SK-N-SH (cell line): ENCODE results near the gene CLDN7. TPM values are rescaled to one million over a fixed set of nuclear protein-coding genes. Genes with fewer than 3 reads are reported as not detected.
A peak's percentile ranks its signal among the peaks of the same experiment; 100 is the strongest.

Experiments used
- CTCF ChIA-PET: fragments of 300-600, 350-600 bp; formaldehyde crosslinking; extraction: SDS; loops from one replicate; lab custom pipeline; 2021; lab: Yijun Ruan, JAX
- POLR2A ChIA-PET: fragments of 350-600 bp; sonication (Branson Sonifier 250); formaldehyde crosslinking; extraction: SDS; loops from one replicate; lab custom pipeline; 2020; ENCODE audit warnings: antibody characterized with exemption, inconsistent platforms; lab: Yijun Ruan, JAX
- DNase-seq: peaks from one replicate; pipeline ENCODE4 v3.0.0; 2012
- H2AFZ ChIP-seq: fragments of 200-600 bp; sonication (generic); 2 replicates; pipeline ENCODE4 v1.8.1; 2016; ENCODE audit warnings: antibody characterized with exemption, mild to moderate bottlenecking, low read depth
- H3F3A ChIP-seq: fragments of 200-600 bp; sonication (generic); replicated peaks from 2 replicates; pipeline ENCODE3; 2016; ENCODE audit warnings: antibody characterized with exemption, mild to moderate bottlenecking; ENCODE audit not compliant: insufficient read depth
- H3K27ac ChIP-seq, 2 experiments: fragments of 200-500 bp in 1 of 2; fragments of 200-600 bp in 1 of 2; sonication (Bioruptor generic) in 1 of 2; sonication (generic), shearing (Covaris generic) in 1 of 2; 2 replicates each; pipeline versions ENCODE4 v1.5.1 to v1.6.1; 2014 to 2016; ENCODE audit warnings: low read depth in 2 of 2, inconsistent platforms in 1 of 2, low read length in 1 of 2, mild to moderate bottlenecking in 1 of 2, mixed read lengths in 1 of 2
- H3K27me3 ChIP-seq: fragments of 200-600 bp; sonication (generic), shearing (Covaris generic); 2 replicates; pipeline ENCODE4 v1.6.1; 2016; ENCODE audit warnings: mixed run types; ENCODE audit not compliant: insufficient read depth
- H3K36me3 ChIP-seq, 2 experiments: fragments of 200-500 bp in 1 of 2; fragments of 200-600 bp in 1 of 2; sonication (Bioruptor generic) in 1 of 2; sonication (generic) in 1 of 2; replicated peaks in 1 of 2; 2 replicates each; pipeline versions ENCODE3 to v1.5.1; 2014 to 2016; ENCODE audit warnings: low read length in 1 of 2, mild to moderate bottlenecking in 1 of 2; ENCODE audit not compliant: insufficient read depth in 2 of 2, control insufficient read depth in 1 of 2
- H3K4me1 ChIP-seq, 2 experiments: fragments of 200-500 bp in 1 of 2; fragments of 200-600 bp in 1 of 2; sonication (Bioruptor generic) in 1 of 2; sonication (generic), shearing (Covaris generic) in 1 of 2; 2 replicates each; pipeline versions ENCODE4 v1.5.1 to v1.6.1; 2014 to 2016; ENCODE audit warnings: low read depth in 1 of 2, low read length in 1 of 2, mixed run types in 1 of 2; ENCODE audit not compliant: insufficient read depth in 2 of 2, control insufficient read depth in 1 of 2
- H3K4me2 ChIP-seq: fragments of 200-600 bp; sonication (generic), shearing (Covaris generic); 2 replicates; pipeline ENCODE4 v1.6.1; 2017; ENCODE audit warnings: mixed run types
- H3K4me3 ChIP-seq, 2 experiments: fragments of 200-500 bp in 1 of 2; fragments of 200-600 bp in 1 of 2; sonication (Bioruptor generic) in 1 of 2; sonication (generic), shearing (Covaris generic) in 1 of 2; 2 replicates each; pipeline versions ENCODE4 v1.5.1 to v1.8.1; 2014 to 2016; ENCODE audit warnings: low read depth in 2 of 2, inconsistent platforms in 1 of 2, low read length in 1 of 2, mild to moderate bottlenecking in 1 of 2, mixed read lengths in 1 of 2, moderate library complexity in 1 of 2
- H3K79me2 ChIP-seq: fragments of 200-600 bp; sonication (generic); 2 replicates; pipeline ENCODE4 v1.8.1; 2017; ENCODE audit warnings: mild to moderate bottlenecking; ENCODE audit not compliant: insufficient read depth
- H3K9ac ChIP-seq: fragments of 200-600 bp; sonication (generic); 2 replicates; pipeline ENCODE4 v1.6.1; 2017; ENCODE audit warnings: mixed run types
- H3K9me2 ChIP-seq: fragments of 200-600 bp; sonication (generic); 2 replicates; pipeline ENCODE4 v1.6.1; 2017; ENCODE audit warnings: mixed run types
- H3K9me3 ChIP-seq: fragments of 200-600 bp; sonication (generic); 2 replicates; pipeline ENCODE4 v1.6.1; 2017; ENCODE audit warnings: mixed run types, mild to moderate bottlenecking, moderate library complexity
- H4K20me1 ChIP-seq: fragments of 200-600 bp; sonication (generic); 2 replicates; pipeline ENCODE4 v1.6.1; 2017; ENCODE audit warnings: mild to moderate bottlenecking, mixed run types; ENCODE audit not compliant: insufficient read depth
- CHD2 ChIP-seq: fragments of 150-350 bp; IDR thresholded peaks from 2 replicates; pipeline ENCODE4 v1.6.1; 2018; ENCODE audit warnings: low read length; ENCODE audit not compliant: partially characterized antibody
- CTCF ChIP-seq: fragments of 200-600 bp; sonication (generic); IDR thresholded peaks from 2 replicates; pipeline ENCODE4 v1.6.1; 2017; ENCODE audit warnings: antibody characterized with exemption, mild to moderate bottlenecking, moderate library complexity
- ELF1 ChIP-seq: IDR thresholded peaks from 2 replicates; pipeline ENCODE4 v1.4.0; 2012
- FOSL2 ChIP-seq: IDR thresholded peaks from 2 replicates; pipeline ENCODE4 v1.4.0; 2012; ENCODE audit warnings: low read depth, mild to moderate bottlenecking, moderate library complexity, borderline replicate concordance
- GABPA ChIP-seq: IDR thresholded peaks from 2 replicates; pipeline ENCODE4 v1.4.0; 2012; ENCODE audit warnings: low read depth, mild to moderate bottlenecking
- GATA2 ChIP-seq: sonication (generic); formaldehyde crosslinking; IDR thresholded peaks from 2 replicates; pipeline ENCODE4 v1.5.0; 2020; ENCODE audit warnings: mild to moderate bottlenecking, missing genetic modification reagents
- MXI1 ChIP-seq: IDR thresholded peaks from 2 replicates; pipeline ENCODE4 v1.6.1; 2012; ENCODE audit warnings: mild to moderate bottlenecking, low read depth, low read length, improper control_type of control experiment
- NFIC ChIP-seq: IDR thresholded peaks from 2 replicates; pipeline ENCODE4 v1.4.0; 2012; ENCODE audit warnings: borderline replicate concordance
- RAD21 ChIP-seq: IDR thresholded peaks from 2 replicates; pipeline ENCODE4 v1.6.1; 2012; ENCODE audit warnings: mild to moderate bottlenecking, low read length
- RCOR1 ChIP-seq: fragments of 150-350 bp; IDR thresholded peaks from 2 replicates; pipeline ENCODE4 v1.6.1; 2017; ENCODE audit warnings: antibody characterized with exemption, low read length
- SIN3A ChIP-seq: IDR thresholded peaks from 2 replicates; pipeline ENCODE4 v1.6.1; 2012; ENCODE audit warnings: low read depth, mild to moderate bottlenecking, low read length, moderate library complexity, borderline replicate concordance
- SMC3 ChIP-seq: IDR thresholded peaks from 2 replicates; pipeline ENCODE4 v1.6.1; 2012; ENCODE audit warnings: low read depth, low read length, improper control_type of control experiment
- YY1 ChIP-seq: IDR thresholded peaks from 2 replicates; pipeline ENCODE4 v1.4.0; 2012; ENCODE audit warnings: low read depth, mild to moderate bottlenecking
- WGBS: methylation state at CpG from one replicate; pipeline ENCODE4 v1.1.6; 2017; ENCODE audit warnings: low lambda C conversion rate; 5-methylcytosine and 5-hydroxymethylcytosine counted together
- polyA plus RNA-seq, 3 experiments: library from polyadenylated mRNA; depleted of rRNA; stranded (reverse); fragments of >200 nt; gene quantifications; 2 replicates each; pipeline ENCODE4 v1.2.3, GENCODE V29; 2012
- TF ChIP-seq, protein P1 (sequence below): IDR thresholded peaks from 2 replicates; pipeline ENCODE4 v1.6.1; 2012; ENCODE audit warnings: mild to moderate bottlenecking, low read depth, low read length, moderate library complexity
- TF ChIP-seq, protein P2 (sequence below): IDR thresholded peaks from 2 replicates; pipeline ENCODE4 v1.4.0; 2012; ENCODE audit warnings: low read depth
- TF ChIP-seq, protein P3 (sequence below): fragments of 150-350 bp; IDR thresholded peaks from 2 replicates; pipeline ENCODE4 v1.6.1; 2017; ENCODE audit warnings: antibody characterized with exemption, low read length, low read depth, borderline replicate concordance

Gene CLDN7
- polyA plus RNA-seq, 1 of the 3 experiments (the other 2 are of a cell fraction): 5.0 TPM

DNA sequence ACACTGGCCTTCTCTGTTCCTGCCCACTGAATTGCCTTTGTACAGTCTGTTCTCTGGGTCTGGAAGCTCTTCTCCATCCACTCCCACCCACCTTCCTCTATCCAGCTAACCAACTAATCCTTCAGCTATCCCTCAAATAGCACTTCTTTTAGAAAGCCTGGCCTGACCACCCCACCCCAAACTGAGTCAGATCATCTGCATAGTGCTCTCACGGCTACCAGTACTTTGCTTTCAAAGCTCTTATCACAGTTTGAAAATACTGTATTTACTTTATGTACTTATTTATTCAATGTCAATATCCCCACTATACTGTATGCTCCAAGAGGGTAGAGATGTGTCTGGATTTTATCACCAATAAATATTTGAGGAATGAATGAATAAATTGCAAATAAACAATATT is 4.5 kb upstream of the CLDN7 start:
- TF ChIP-seq, protein P1, sequence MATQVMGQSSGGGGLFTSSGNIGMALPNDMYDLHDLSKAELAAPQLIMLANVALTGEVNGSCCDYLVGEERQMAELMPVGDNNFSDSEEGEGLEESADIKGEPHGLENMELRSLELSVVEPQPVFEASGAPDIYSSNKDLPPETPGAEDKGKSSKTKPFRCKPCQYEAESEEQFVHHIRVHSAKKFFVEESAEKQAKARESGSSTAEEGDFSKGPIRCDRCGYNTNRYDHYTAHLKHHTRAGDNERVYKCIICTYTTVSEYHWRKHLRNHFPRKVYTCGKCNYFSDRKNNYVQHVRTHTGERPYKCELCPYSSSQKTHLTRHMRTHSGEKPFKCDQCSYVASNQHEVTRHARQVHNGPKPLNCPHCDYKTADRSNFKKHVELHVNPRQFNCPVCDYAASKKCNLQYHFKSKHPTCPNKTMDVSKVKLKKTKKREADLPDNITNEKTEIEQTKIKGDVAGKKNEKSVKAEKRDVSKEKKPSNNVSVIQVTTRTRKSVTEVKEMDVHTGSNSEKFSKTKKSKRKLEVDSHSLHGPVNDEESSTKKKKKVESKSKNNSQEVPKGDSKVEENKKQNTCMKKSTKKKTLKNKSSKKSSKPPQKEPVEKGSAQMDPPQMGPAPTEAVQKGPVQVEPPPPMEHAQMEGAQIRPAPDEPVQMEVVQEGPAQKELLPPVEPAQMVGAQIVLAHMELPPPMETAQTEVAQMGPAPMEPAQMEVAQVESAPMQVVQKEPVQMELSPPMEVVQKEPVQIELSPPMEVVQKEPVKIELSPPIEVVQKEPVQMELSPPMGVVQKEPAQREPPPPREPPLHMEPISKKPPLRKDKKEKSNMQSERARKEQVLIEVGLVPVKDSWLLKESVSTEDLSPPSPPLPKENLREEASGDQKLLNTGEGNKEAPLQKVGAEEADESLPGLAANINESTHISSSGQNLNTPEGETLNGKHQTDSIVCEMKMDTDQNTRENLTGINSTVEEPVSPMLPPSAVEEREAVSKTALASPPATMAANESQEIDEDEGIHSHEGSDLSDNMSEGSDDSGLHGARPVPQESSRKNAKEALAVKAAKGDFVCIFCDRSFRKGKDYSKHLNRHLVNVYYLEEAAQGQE: no peak
- Histone ChIP-seq H3K79me2 (no peaks in the 10 kb centered on the region), H2AFZ (no peak overlapping the region), H3K4me3 (no peak overlapping the region), H3K4me1 (peaks cover 0 to 6% of the 10 kb centered on the region in 2 experiments; a peak in 2 of 4 replicates), H3K36me3 (no peaks in the 10 kb centered on the region), H3K9me2 (no peaks in the 10 kb centered on the region), H3K27me3 (no peaks in the 10 kb centered on the region), H3K9me3 (no peaks in the 10 kb centered on the region), H3K27ac (peak overlapping the region in 1 of 2 experiments; percentile 46; a peak in 1 of 4 replicates), H3F3A (peaks cover 21% of the 10 kb centered on the region), H3K9ac (no peak overlapping the region), H3K4me2 (no peak overlapping the region), H4K20me1 (no peaks in the 10 kb centered on the region)
- ChIA-PET CTCF (interaction anchor here (1.2 to 2.0 kb wide), 4 partner anchors 15 to 89 kb away, joined by 4 to 12 read pairs (median 5); partner anchors contain the start of gene SLC2A4), POLR2A (no interaction called here)
- WGBS: 62% methylated on average over 1 of the region's 1 CpG
- no peak for DNase-seq

- Histone ChIP-seq H3K27ac (no peak overlapping the region; a peak in 1 of 4 replicates), H3K4me3 (no peak overlapping the region), H3K79me2 (no peaks in the 10 kb centered on the region), H3K36me3 (peaks cover 0 to 12% of the 10 kb centered on the region in 2 experiments), H4K20me1 (no peaks in the 10 kb centered on the region), H3K4me2 (no peak overlapping the region), H3K9me3 (no peaks in the 10 kb centered on the region), H3K9me2 (no peaks in the 10 kb centered on the region), H2AFZ (peak overlapping the region; percentile 88; the same call in 1 of the 2 replicates), H3F3A (peaks cover 31% of the 10 kb centered on the region), H3K27me3 (no peaks in the 10 kb centered on the region), H3K9ac (no peak overlapping the region), H3K4me1 (peaks cover 0 to 6% of the 10 kb centered on the region in 2 experiments; a peak in 2 of 4 replicates)
- ChIA-PET POLR2A (interaction anchor here (0.6 kb wide), 1 partner anchor 199 kb away, joined by 4 read pairs; no protein-coding TSS in a partner anchor), CTCF (interaction anchor here (0.8 to 2.7 kb wide), 3 partner anchors 16 to 220 kb away, joined by 3 to 16 read pairs (median 3); partner anchors contain the start of gene SLC16A11)
- peak; percentile 7 for DNase-seq
- WGBS: 81% methylated on average over 4 of the region's 4 CpGs
- TF ChIP-seq GATA2 (no peak), ELF1 (no peak), CHD2 (no peak), SMC3 (no peak), MXI1 (no peak), NFIC (no peak), SIN3A (no peak), YY1 (no peak), CTCF (no peak), GABPA (no peak), FOSL2 (no peak), RAD21 (no peak), RCOR1 (no peak)
- TF ChIP-seq, protein P1: no peak
- TF ChIP-seq, protein P2, sequence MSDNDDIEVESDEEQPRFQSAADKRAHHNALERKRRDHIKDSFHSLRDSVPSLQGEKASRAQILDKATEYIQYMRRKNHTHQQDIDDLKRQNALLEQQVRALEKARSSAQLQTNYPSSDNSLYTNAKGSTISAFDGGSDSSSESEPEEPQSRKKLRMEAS: no peak
- TF ChIP-seq, protein P3, sequence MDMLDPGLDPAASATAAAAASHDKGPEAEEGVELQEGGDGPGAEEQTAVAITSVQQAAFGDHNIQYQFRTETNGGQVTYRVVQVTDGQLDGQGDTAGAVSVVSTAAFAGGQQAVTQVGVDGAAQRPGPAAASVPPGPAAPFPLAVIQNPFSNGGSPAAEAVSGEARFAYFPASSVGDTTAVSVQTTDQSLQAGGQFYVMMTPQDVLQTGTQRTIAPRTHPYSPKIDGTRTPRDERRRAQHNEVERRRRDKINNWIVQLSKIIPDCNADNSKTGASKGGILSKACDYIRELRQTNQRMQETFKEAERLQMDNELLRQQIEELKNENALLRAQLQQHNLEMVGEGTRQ: no peak
These were observed 1.5 kb upstream of the CLDN7 start for GRCh38 chr17:7263801-7264078.
